HEK293 (cell line): ENCODE data around the gene RHOBTB3.

Source experiments
- KLF9 ChIP-seq: fragments of 450-650 bp; formaldehyde crosslinking; IDR thresholded peaks from 2 replicates; pipeline ENCODE4 v1.5.1; 2016; ENCODE audit warnings: missing biosample characterization, missing genetic modification characterization, low read depth
- SETDB1 ChIP-seq: IDR thresholded peaks from one replicate; pipeline ENCODE4 v1.6.1; 2017; ENCODE audit warnings: mild to moderate bottlenecking, low read length, moderate library complexity, mixed read lengths; ENCODE audit not compliant: insufficient read length
- YY1 ChIP-seq: fragments of 450-650 bp; formaldehyde crosslinking; IDR thresholded peaks from 2 replicates; pipeline ENCODE4 v1.5.1; 2018; ENCODE audit warnings: missing biosample characterization, missing genetic modification characterization
- ZNF114 ChIP-seq: fragments of 450-650 bp; formaldehyde crosslinking; IDR thresholded peaks from 2 replicates; pipeline ENCODE4 v1.5.0; 2017; ENCODE audit warnings: missing biosample characterization, missing genetic modification characterization
- ZNF121 ChIP-seq: fragments of 450-650 bp; formaldehyde crosslinking; IDR thresholded peaks from 2 replicates; pipeline ENCODE4 v1.5.1; 2016; ENCODE audit warnings: missing biosample characterization, missing genetic modification characterization
- ZNF248 ChIP-seq: fragments of 450-650 bp; formaldehyde crosslinking; IDR thresholded peaks from 2 replicates; pipeline ENCODE4 v1.5.1; 2017; ENCODE audit warnings: missing biosample characterization, missing genetic modification characterization
- ZNF311 ChIP-seq: fragments of 450-650 bp; formaldehyde crosslinking; IDR thresholded peaks from 2 replicates; pipeline ENCODE4 v1.5.1; 2017; ENCODE audit warnings: missing biosample characterization, missing genetic modification characterization, borderline replicate concordance
- ZNF341 ChIP-seq: fragments of 450-650 bp; formaldehyde crosslinking; IDR thresholded peaks from 2 replicates; pipeline ENCODE4; 2016; ENCODE audit warnings: low read depth, missing biosample characterization, missing genetic modification characterization
- ZNF473 ChIP-seq: fragments of 450-650 bp; formaldehyde crosslinking; IDR thresholded peaks from 2 replicates; pipeline ENCODE4 v1.5.1; 2017; ENCODE audit warnings: missing biosample characterization, missing genetic modification characterization
- ZNF48 ChIP-seq: fragments of 450-650 bp; formaldehyde crosslinking; IDR thresholded peaks from 2 replicates; pipeline ENCODE4 v1.5.1; 2016; ENCODE audit warnings: missing biosample characterization, missing genetic modification characterization
- TF ChIP-seq, protein P1 (sequence below): fragments of 450-650 bp; formaldehyde crosslinking; IDR thresholded peaks from 2 replicates; pipeline ENCODE4 v1.5.1; 2016; ENCODE audit warnings: missing biosample characterization, missing genetic modification characterization
- TF ChIP-seq, protein P2 (sequence below): fragments of 450-650 bp; formaldehyde crosslinking; IDR thresholded peaks from 2 replicates; pipeline ENCODE4 v1.5.1; 2016; ENCODE audit warnings: missing biosample characterization, missing genetic modification characterization, low read depth

DNA sequence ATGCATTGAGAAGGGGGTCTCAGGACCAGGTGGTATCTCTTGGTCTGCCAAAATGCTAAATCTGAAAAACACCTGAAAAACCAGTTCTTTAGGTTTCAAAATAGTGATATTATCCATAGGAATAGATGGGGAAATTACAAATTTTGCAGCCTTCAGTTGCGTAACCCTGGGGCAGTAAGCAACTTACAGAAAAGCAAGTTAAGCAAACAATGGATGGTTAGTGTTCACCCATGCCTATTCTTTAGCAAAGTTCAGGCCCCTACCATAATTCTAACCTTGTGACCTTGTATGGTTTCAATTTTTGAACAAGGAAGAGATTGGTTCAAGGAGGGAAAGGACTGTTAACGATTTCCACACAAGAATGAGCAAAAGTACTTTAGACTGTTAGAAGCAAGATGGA lies 66.9 kb downstream of the RHOBTB3 start:
- TF ChIP-seq ZNF341: no peak
- TF ChIP-seq ZNF473 (tag by site-specific recombination): no peak
- no peak for TF ChIP-seq ZNF48 (tag by site-specific recombination)
- TF ChIP-seq, protein P1, sequence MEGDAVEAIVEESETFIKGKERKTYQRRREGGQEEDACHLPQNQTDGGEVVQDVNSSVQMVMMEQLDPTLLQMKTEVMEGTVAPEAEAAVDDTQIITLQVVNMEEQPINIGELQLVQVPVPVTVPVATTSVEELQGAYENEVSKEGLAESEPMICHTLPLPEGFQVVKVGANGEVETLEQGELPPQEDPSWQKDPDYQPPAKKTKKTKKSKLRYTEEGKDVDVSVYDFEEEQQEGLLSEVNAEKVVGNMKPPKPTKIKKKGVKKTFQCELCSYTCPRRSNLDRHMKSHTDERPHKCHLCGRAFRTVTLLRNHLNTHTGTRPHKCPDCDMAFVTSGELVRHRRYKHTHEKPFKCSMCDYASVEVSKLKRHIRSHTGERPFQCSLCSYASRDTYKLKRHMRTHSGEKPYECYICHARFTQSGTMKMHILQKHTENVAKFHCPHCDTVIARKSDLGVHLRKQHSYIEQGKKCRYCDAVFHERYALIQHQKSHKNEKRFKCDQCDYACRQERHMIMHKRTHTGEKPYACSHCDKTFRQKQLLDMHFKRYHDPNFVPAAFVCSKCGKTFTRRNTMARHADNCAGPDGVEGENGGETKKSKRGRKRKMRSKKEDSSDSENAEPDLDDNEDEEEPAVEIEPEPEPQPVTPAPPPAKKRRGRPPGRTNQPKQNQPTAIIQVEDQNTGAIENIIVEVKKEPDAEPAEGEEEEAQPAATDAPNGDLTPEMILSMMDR: no peak
- TF ChIP-seq ZNF114 (tag by site-specific recombination): no peak
- no peak for TF ChIP-seq ZNF311 (tag by site-specific recombination)
- TF ChIP-seq YY1: no peak
- TF ChIP-seq SETDB1: no peak
- TF ChIP-seq, protein P2, sequence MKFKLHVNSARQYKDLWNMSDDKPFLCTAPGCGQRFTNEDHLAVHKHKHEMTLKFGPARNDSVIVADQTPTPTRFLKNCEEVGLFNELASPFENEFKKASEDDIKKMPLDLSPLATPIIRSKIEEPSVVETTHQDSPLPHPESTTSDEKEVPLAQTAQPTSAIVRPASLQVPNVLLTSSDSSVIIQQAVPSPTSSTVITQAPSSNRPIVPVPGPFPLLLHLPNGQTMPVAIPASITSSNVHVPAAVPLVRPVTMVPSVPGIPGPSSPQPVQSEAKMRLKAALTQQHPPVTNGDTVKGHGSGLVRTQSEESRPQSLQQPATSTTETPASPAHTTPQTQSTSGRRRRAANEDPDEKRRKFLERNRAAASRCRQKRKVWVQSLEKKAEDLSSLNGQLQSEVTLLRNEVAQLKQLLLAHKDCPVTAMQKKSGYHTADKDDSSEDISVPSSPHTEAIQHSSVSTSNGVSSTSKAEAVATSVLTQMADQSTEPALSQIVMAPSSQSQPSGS: no peak
- no peak for TF ChIP-seq KLF9
- TF ChIP-seq ZNF121 (tag by site-specific recombination): no peak
- TF ChIP-seq ZNF248: no peak
